Measurements from ENCODE around the gene PTCHD1.

Gene PTCHD1

GRCh38 chrX:23344904-23345271 lies 10.2 kb downstream of the PTCHD1 start:
- Histone ChIP-seq H3K4me1 (ENCODE audit: control insufficient read depth in 5 of 5, insufficient read depth in 5 of 5, low read length in 5 of 5) (no peaks in the 10 kb centered on the region), H3K9ac (ENCODE audit: low read length in 5 of 5) (no peak overlapping the region), H3K9me3 (ENCODE audit: control insufficient read depth in 5 of 5, low read length in 5 of 5) (peaks cover 0 to 4% (median 0%) of the 10 kb centered on the region in 5 donors), H3K36me3 (ENCODE audit: control insufficient read depth in 5 of 5, insufficient read depth in 5 of 5, low read length in 5 of 5) (no peaks in the 10 kb centered on the region), H3K4me3 (ENCODE audit: low read depth in 1 of 5, low read length in 5 of 5) (no peak overlapping the region), H3K27me3 (ENCODE audit: control insufficient read depth in 5 of 5, insufficient read depth in 4 of 5, low read length in 5 of 5) (peaks cover 4 to 27% (median 18%) of the 10 kb centered on the region in 5 donors), H3K27ac (ENCODE audit: low read depth, low read length) (no peak overlapping the region)

GRCh38 chrX:23356189-23356588 lies 21.5 kb downstream of the PTCHD1 start:
- no peak overlapping the region for H3K9ac ChIP-seq (ENCODE audit: low read length in 5 of 5)
- no peaks in the 10 kb centered on the region for H3K4me1 ChIP-seq (ENCODE audit: control insufficient read depth in 5 of 5, insufficient read depth in 5 of 5, low read length in 5 of 5)
- H3K4me3 ChIP-seq (ENCODE audit: low read depth in 1 of 5, low read length in 5 of 5), result no peak overlapping the region
- peaks cover 0 to 3% (median 0%) of the 10 kb centered on the region in 5 donors for H3K27me3 ChIP-seq (ENCODE audit: control insufficient read depth in 5 of 5, insufficient read depth in 4 of 5, low read length in 5 of 5)
- H3K36me3 ChIP-seq (ENCODE audit: control insufficient read depth in 5 of 5, insufficient read depth in 5 of 5, low read length in 5 of 5), result no peaks in the 10 kb centered on the region
- peaks cover 0 to 3% (median 0%) of the 10 kb centered on the region in 5 donors for H3K9me3 ChIP-seq (ENCODE audit: control insufficient read depth in 5 of 5, low read length in 5 of 5)
- no peak overlapping the region for H3K27ac ChIP-seq (ENCODE audit: low read depth, low read length)

GRCh38 chrX:23364416-23364815 lies 29.8 kb downstream of the PTCHD1 start:
- Histone ChIP-seq H3K9me3 (ENCODE audit: control insufficient read depth in 5 of 5, low read length in 5 of 5) (no peaks in the 10 kb centered on the region), H3K27me3 (ENCODE audit: control insufficient read depth in 5 of 5, insufficient read depth in 4 of 5, low read length in 5 of 5) (peaks cover 3 to 13% (median 5%) of the 10 kb centered on the region in 5 donors), H3K4me1 (ENCODE audit: control insufficient read depth in 5 of 5, insufficient read depth in 5 of 5, low read length in 5 of 5) (no peaks in the 10 kb centered on the region), H3K4me3 (ENCODE audit: low read depth in 1 of 5, low read length in 5 of 5) (no peak overlapping the region), H3K27ac (ENCODE audit: low read depth, low read length) (no peak overlapping the region), H3K36me3 (ENCODE audit: control insufficient read depth in 5 of 5, insufficient read depth in 5 of 5, low read length in 5 of 5) (no peaks in the 10 kb centered on the region), H3K9ac (ENCODE audit: low read length in 5 of 5) (no peak overlapping the region)

- Histone ChIP-seq H3K9ac (ENCODE audit: low read length in 5 of 5) (no peak overlapping the region), H3K4me3 (ENCODE audit: low read depth in 1 of 5, low read length in 5 of 5) (no peak overlapping the region), H3K4me1 (ENCODE audit: control insufficient read depth in 5 of 5, insufficient read depth in 5 of 5, low read length in 5 of 5) (no peaks in the 10 kb centered on the region), H3K27ac (ENCODE audit: low read depth, low read length) (no peak overlapping the region), H3K9me3 (ENCODE audit: control insufficient read depth in 5 of 5, low read length in 5 of 5) (no peaks in the 10 kb centered on the region), H3K36me3 (ENCODE audit: control insufficient read depth in 5 of 5, insufficient read depth in 5 of 5, low read length in 5 of 5) (no peaks in the 10 kb centered on the region), H3K27me3 (ENCODE audit: control insufficient read depth in 5 of 5, insufficient read depth in 4 of 5, low read length in 5 of 5) (peaks cover 4 to 22% (median 5%) of the 10 kb centered on the region in 5 donors)
Observed at GRCh38 chrX:23365541-23365940, 30.9 kb downstream of the PTCHD1 start.

GRCh38 chrX:23366914-23367313 lies 32.3 kb downstream of the PTCHD1 start:
- Histone ChIP-seq H3K36me3 (ENCODE audit: control insufficient read depth in 5 of 5, insufficient read depth in 5 of 5, low read length in 5 of 5) (no peaks in the 10 kb centered on the region), H3K9me3 (ENCODE audit: control insufficient read depth in 5 of 5, low read length in 5 of 5) (no peaks in the 10 kb centered on the region), H3K4me1 (ENCODE audit: control insufficient read depth in 5 of 5, insufficient read depth in 5 of 5, low read length in 5 of 5) (no peaks in the 10 kb centered on the region), H3K4me3 (ENCODE audit: low read depth in 1 of 5, low read length in 5 of 5) (no peak overlapping the region), H3K27ac (ENCODE audit: low read depth, low read length) (no peak overlapping the region), H3K9ac (ENCODE audit: low read length in 5 of 5) (no peak overlapping the region), H3K27me3 (ENCODE audit: control insufficient read depth in 5 of 5, insufficient read depth in 4 of 5, low read length in 5 of 5) (peaks cover 4 to 26% (median 8%) of the 10 kb centered on the region in 5 donors)

- no peaks in the 10 kb centered on the region for H3K36me3 ChIP-seq (ENCODE audit: control insufficient read depth in 5 of 5, insufficient read depth in 5 of 5, low read length in 5 of 5)
- H3K4me3 ChIP-seq (ENCODE audit: low read depth in 1 of 5, low read length in 5 of 5), result no peak overlapping the region
- no peaks in the 10 kb centered on the region for H3K9me3 ChIP-seq (ENCODE audit: control insufficient read depth in 5 of 5, low read length in 5 of 5)
- H3K27me3 ChIP-seq (ENCODE audit: control insufficient read depth in 5 of 5, insufficient read depth in 4 of 5, low read length in 5 of 5), result peaks cover 0 to 26% (median 8%) of the 10 kb centered on the region in 5 donors
- peaks cover 0 to 6% (median 0%) of the 10 kb centered on the region in 5 donors for H3K4me1 ChIP-seq (ENCODE audit: control insufficient read depth in 5 of 5, insufficient read depth in 5 of 5, low read length in 5 of 5)
- no peak overlapping the region for H3K27ac ChIP-seq (ENCODE audit: low read depth, low read length)
- H3K9ac ChIP-seq (ENCODE audit: low read length in 5 of 5), result no peak overlapping the region
Observed at GRCh38 chrX:23369027-23369426, 34.4 kb downstream of the PTCHD1 start.

- Histone ChIP-seq H3K4me1 (ENCODE audit: control insufficient read depth in 5 of 5, insufficient read depth in 5 of 5, low read length in 5 of 5) (peaks cover 0 to 9% (median 0%) of the 10 kb centered on the region in 5 donors), H3K9ac (ENCODE audit: low read length in 5 of 5) (no peak overlapping the region), H3K27ac (ENCODE audit: low read depth, low read length) (no peak overlapping the region), H3K36me3 (ENCODE audit: control insufficient read depth in 5 of 5, insufficient read depth in 5 of 5, low read length in 5 of 5) (no peaks in the 10 kb centered on the region), H3K27me3 (ENCODE audit: control insufficient read depth in 5 of 5, insufficient read depth in 4 of 5, low read length in 5 of 5) (peaks cover 0 to 23% (median 3%) of the 10 kb centered on the region in 5 donors), H3K9me3 (ENCODE audit: control insufficient read depth in 5 of 5, low read length in 5 of 5) (no peaks in the 10 kb centered on the region), H3K4me3 (ENCODE audit: low read depth in 1 of 5, low read length in 5 of 5) (no peak overlapping the region)
Observed at GRCh38 chrX:23372220-23372902, 37.7 kb downstream of the PTCHD1 start.

GRCh38 chrX:23373129-23373804 lies 38.6 kb downstream of the PTCHD1 start:
- no peak overlapping the region for H3K4me3 ChIP-seq (ENCODE audit: low read depth in 1 of 5, low read length in 5 of 5)
- H3K27ac ChIP-seq (ENCODE audit: low read depth, low read length), result no peak overlapping the region
- peaks cover 0 to 9% (median 0%) of the 10 kb centered on the region in 5 donors for H3K4me1 ChIP-seq (ENCODE audit: control insufficient read depth in 5 of 5, insufficient read depth in 5 of 5, low read length in 5 of 5)
- H3K27me3 ChIP-seq (ENCODE audit: control insufficient read depth in 5 of 5, insufficient read depth in 4 of 5, low read length in 5 of 5), result peaks cover 0 to 23% (median 0%) of the 10 kb centered on the region in 5 donors
- H3K36me3 ChIP-seq (ENCODE audit: control insufficient read depth in 5 of 5, insufficient read depth in 5 of 5, low read length in 5 of 5), result no peaks in the 10 kb centered on the region
- no peak overlapping the region for H3K9ac ChIP-seq (ENCODE audit: low read length in 5 of 5)
- no peaks in the 10 kb centered on the region for H3K9me3 ChIP-seq (ENCODE audit: control insufficient read depth in 5 of 5, low read length in 5 of 5)

- H3K27me3 ChIP-seq (ENCODE audit: control insufficient read depth in 5 of 5, insufficient read depth in 4 of 5, low read length in 5 of 5), result peaks cover 0 to 17% (median 3%) of the 10 kb centered on the region in 5 donors
- H3K9me3 ChIP-seq (ENCODE audit: control insufficient read depth in 5 of 5, low read length in 5 of 5), result no peaks in the 10 kb centered on the region
- H3K36me3 ChIP-seq (ENCODE audit: control insufficient read depth in 5 of 5, insufficient read depth in 5 of 5, low read length in 5 of 5), result no peaks in the 10 kb centered on the region
- H3K27ac ChIP-seq (ENCODE audit: low read depth, low read length), result no peak overlapping the region
- no peak overlapping the region for H3K9ac ChIP-seq (ENCODE audit: low read length in 5 of 5)
- H3K4me1 ChIP-seq (ENCODE audit: control insufficient read depth in 5 of 5, insufficient read depth in 5 of 5, low read length in 5 of 5), result peaks cover 0 to 9% (median 0%) of the 10 kb centered on the region in 5 donors
- no peak overlapping the region for H3K4me3 ChIP-seq (ENCODE audit: low read depth in 1 of 5, low read length in 5 of 5)
Observed at GRCh38 chrX:23374291-23374690, 39.6 kb downstream of the PTCHD1 start.

- Histone ChIP-seq H3K9me3 (ENCODE audit: control insufficient read depth in 5 of 5, low read length in 5 of 5) (no peaks in the 10 kb centered on the region), H3K36me3 (ENCODE audit: control insufficient read depth in 5 of 5, insufficient read depth in 5 of 5, low read length in 5 of 5) (no peaks in the 10 kb centered on the region), H3K9ac (ENCODE audit: low read length in 5 of 5) (no peak overlapping the region), H3K4me3 (ENCODE audit: low read depth in 1 of 5, low read length in 5 of 5) (no peak overlapping the region), H3K27ac (ENCODE audit: low read depth, low read length) (no peak overlapping the region), H3K4me1 (ENCODE audit: control insufficient read depth in 5 of 5, insufficient read depth in 5 of 5, low read length in 5 of 5) (peaks cover 0 to 15% (median 0%) of the 10 kb centered on the region in 5 donors), H3K27me3 (ENCODE audit: control insufficient read depth in 5 of 5, insufficient read depth in 4 of 5, low read length in 5 of 5) (peaks cover 0 to 18% (median 6%) of the 10 kb centered on the region in 5 donors)
Observed at GRCh38 chrX:23376581-23376980, 41.9 kb downstream of the PTCHD1 start.
